ENCODE measurements around the gene HPSE2. TPM values are rescaled to one million over a fixed set of nuclear protein-coding genes. Genes with fewer than 3 reads are reported as not detected.

The HPSE2 gene
- total RNA-seq, 4 donors from 2014 or later: 32.3 to 70.0 (median 43.6) TPM

DNA sequence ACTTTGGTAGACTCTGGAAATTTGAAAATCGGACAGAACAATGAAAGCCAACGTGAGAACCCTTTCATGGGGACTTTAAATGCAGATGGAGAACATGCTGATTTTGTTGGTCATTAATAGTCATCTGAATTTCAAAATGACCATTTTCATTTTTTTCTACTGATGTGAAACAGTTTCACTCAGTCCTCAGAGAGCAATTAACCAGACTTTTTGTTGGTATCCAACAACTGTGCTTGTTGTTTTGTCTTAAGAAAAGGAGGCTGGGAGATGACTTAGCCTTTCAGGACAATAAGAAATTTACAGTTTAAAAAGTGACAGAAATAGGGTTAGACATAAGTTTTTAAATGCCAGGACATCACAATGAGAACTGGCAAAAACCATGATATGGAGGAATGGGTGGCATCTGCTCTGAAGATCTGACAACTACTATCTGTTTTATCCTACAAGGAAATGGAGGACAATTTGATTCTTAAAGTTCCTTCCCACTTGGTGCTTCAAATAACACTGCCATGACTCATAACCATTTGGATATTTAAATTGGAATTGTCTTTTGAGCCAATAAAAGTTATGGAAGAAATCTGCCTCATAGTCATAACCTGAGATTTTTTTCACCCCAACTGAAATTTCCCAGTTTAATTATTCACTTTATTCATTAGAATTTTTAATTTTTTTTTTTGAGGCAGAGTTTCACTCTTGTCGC lies 701.8 kb downstream of the HPSE2 start:
- WGBS: 90% methylated on average over 3 of the region's 3 CpGs

DNA sequence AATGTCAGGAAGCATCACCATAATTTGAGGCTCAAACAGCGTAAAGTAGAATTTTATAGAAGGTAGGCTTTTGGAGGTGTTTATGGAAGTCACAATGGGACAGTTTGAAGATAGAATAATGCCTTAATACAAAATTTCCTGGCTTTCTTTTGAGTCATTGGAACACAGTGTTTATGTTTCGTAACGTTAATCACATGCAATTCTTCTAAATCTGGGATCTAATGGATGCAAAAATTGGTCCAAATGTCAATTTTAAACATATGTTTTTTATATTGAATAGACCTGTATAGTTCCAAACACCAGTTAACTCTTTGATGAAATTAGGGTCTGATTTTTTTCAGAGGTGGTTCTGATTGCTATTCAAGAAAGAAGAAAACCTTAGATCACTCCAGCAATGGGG lies 702.4 kb downstream of the HPSE2 start:
- no peak overlapping the region for H3K4me3 ChIP-seq
- H3K4me1 ChIP-seq: peaks cover 0 to 6% (median 3%) of the 10 kb centered on the region in 4 donors
- intact Hi-C loops (cut with DNase I): no loop called here
- H3K9me3 ChIP-seq: no peaks in the 10 kb centered on the region
- no peak for TF ChIP-seq EP300 (IDR thresholded peaks at IDR 0.05)
- TF ChIP-seq POLR2AphosphoS5 (IDR thresholded peaks at IDR 0.05): no peak
- TF ChIP-seq, protein P1, sequence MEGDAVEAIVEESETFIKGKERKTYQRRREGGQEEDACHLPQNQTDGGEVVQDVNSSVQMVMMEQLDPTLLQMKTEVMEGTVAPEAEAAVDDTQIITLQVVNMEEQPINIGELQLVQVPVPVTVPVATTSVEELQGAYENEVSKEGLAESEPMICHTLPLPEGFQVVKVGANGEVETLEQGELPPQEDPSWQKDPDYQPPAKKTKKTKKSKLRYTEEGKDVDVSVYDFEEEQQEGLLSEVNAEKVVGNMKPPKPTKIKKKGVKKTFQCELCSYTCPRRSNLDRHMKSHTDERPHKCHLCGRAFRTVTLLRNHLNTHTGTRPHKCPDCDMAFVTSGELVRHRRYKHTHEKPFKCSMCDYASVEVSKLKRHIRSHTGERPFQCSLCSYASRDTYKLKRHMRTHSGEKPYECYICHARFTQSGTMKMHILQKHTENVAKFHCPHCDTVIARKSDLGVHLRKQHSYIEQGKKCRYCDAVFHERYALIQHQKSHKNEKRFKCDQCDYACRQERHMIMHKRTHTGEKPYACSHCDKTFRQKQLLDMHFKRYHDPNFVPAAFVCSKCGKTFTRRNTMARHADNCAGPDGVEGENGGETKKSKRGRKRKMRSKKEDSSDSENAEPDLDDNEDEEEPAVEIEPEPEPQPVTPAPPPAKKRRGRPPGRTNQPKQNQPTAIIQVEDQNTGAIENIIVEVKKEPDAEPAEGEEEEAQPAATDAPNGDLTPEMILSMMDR (IDR thresholded peaks at IDR 0.05): no peak
- TF ChIP-seq POLR2A (IDR thresholded peaks at IDR 0.05; ENCODE audit: low read depth): no peak
- no peak overlapping the region for H3K27ac ChIP-seq (replicated peaks in 1 of 4)
- WGBS: 63% methylated on average over 3 of the region's 3 CpGs
- no peaks in the 10 kb centered on the region for H3K36me3 ChIP-seq
- no peaks in the 10 kb centered on the region for H3K27me3 ChIP-seq
- no peak for DNase-seq (ENCODE audit: extremely low spot score)

More for the DNA sequence above, 701.8 kb downstream of the HPSE2 start:
- Histone ChIP-seq H3K27ac (replicated peaks in 1 of 4) (no peak overlapping the region), H3K4me1 (peaks cover 0 to 6% (median 0%) of the 10 kb centered on the region in 4 donors), H3K9me3 (no peaks in the 10 kb centered on the region), H3K27me3 (no peaks in the 10 kb centered on the region), H3K36me3 (no peaks in the 10 kb centered on the region), H3K4me3 (no peak overlapping the region)
- TF ChIP-seq POLR2AphosphoS5 (IDR thresholded peaks at IDR 0.05): no peak
- TF ChIP-seq, protein P1 (IDR thresholded peaks at IDR 0.05): no peak
- TF ChIP-seq EP300 (IDR thresholded peaks at IDR 0.05): no peak
- TF ChIP-seq POLR2A (IDR thresholded peaks at IDR 0.05; ENCODE audit: low read depth): no peak
- DNase-seq (ENCODE audit: extremely low spot score): no peak
- intact Hi-C loops (cut with DNase I): no loop called here

DNA sequence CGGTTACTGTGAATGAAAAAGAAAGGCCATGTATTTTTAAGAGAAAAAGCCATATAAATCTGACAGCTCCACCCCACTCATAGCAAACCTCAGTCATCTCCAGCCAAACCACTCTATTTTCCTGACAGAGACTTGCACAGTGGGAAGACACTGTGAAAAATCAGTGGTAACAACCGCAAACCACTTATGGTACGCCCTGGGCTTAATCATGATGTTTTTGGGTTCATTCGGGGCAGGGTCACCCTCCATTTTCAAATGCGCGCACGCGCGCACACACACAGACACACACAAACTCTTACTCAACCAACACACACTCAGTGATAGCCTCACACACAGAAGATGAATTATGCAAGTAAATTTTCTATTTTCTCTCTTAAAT lies 706.9 kb downstream of the HPSE2 start:
- H3K27me3 ChIP-seq: no peaks in the 10 kb centered on the region
- H3K36me3 ChIP-seq: no peaks in the 10 kb centered on the region
- no peak overlapping the region for H3K27ac ChIP-seq (replicated peaks in 1 of 4)
- WGBS: 94% methylated on average over 9 of the region's 9 CpGs
- TF ChIP-seq POLR2AphosphoS5 (IDR thresholded peaks at IDR 0.05): no peak
- intact Hi-C loops (cut with DNase I): no loop called here
- H3K9me3 ChIP-seq: no peaks in the 10 kb centered on the region
- H3K4me1 ChIP-seq: peaks cover 0 to 17% (median 3%) of the 10 kb centered on the region in 4 donors
- H3K4me3 ChIP-seq: no peak overlapping the region
- peak; percentile 26 for DNase-seq (ENCODE audit: extremely low spot score)

DNA sequence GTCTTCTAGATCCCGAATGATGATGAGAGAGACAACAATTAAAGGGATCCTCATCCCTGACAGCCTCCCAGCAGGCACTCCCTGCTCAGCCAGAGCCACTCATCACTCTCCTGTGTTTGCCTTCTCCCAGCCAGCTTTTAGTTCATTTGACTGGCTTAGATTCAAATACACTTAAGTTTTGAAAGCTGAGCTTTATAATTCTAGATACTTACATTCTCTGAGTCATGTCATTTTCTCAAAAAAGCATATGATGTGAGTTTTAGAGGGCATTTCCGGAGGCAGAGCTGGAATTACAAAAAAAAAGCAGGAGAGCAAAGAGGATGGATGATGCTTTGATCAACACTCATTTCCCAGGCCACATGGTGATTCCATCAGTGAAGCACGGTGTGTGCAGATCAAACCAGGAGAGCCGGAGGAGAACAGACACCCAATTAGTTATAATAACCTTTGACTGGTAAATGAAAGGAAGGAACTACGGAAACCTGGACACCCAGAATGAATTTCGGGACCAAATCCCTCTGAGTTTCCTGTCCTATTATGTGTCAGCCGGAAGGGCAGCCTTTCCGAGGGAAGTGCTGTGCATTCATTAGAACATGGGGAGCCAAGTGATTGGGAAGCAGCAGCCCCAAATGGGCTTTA lies 707.4 kb downstream of the HPSE2 start:
- H3K36me3 ChIP-seq: no peaks in the 10 kb centered on the region
- intact Hi-C loops (cut with DNase I): no loop called here
- no peak overlapping the region for H3K27ac ChIP-seq (replicated peaks in 1 of 4)
- no peak for TF ChIP-seq POLR2A (IDR thresholded peaks at IDR 0.05; ENCODE audit: low read depth)
- TF ChIP-seq POLR2AphosphoS5 (IDR thresholded peaks at IDR 0.05): no peak
- TF ChIP-seq, protein P1 (IDR thresholded peaks at IDR 0.05): no peak
- H3K4me1 ChIP-seq: peaks cover 0 to 19% (median 3%) of the 10 kb centered on the region in 4 donors
- no peak overlapping the region for H3K4me3 ChIP-seq
- DNase-seq (ENCODE audit: extremely low spot score): peak; percentile 17
- WGBS: 53% methylated on average over 8 of the region's 8 CpGs
- no peaks in the 10 kb centered on the region for H3K9me3 ChIP-seq
- H3K27me3 ChIP-seq: no peaks in the 10 kb centered on the region

DNA sequence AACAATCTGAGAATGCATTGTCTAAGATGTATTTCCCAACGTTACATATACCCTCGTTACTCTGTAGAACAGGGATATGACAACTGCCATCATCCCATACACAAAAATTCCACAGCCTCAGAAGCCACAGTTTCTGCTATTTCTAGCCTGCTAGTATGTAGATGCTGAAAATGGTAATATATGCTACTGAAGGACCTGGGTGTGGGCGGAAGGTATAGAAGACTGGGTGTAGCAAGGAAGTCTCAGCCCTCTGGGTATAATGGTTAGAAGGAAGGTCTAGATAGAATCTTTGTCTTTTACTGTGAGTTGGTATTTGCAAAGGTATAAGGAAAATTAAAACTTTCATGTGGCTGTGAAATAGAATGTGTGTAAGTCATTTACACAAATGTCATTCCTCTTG lies 709.7 kb downstream of the HPSE2 start:
- DNase-seq (ENCODE audit: extremely low spot score): no peak
- intact Hi-C loops (cut with DNase I): no loop called here
- TF ChIP-seq EP300 (IDR thresholded peaks at IDR 0.05) (no peak), POLR2A (IDR thresholded peaks at IDR 0.05; ENCODE audit: low read depth) (no peak), POLR2AphosphoS5 (IDR thresholded peaks at IDR 0.05) (no peak)
- TF ChIP-seq, protein P1 (IDR thresholded peaks at IDR 0.05): no peak
- H3K36me3 ChIP-seq: no peaks in the 10 kb centered on the region
- no peak overlapping the region for H3K27ac ChIP-seq (replicated peaks in 1 of 4)
- 94% methylated on average over 3 of the region's 3 CpGs for WGBS
- peaks cover 0 to 19% (median 3%) of the 10 kb centered on the region in 4 donors for H3K4me1 ChIP-seq
- H3K4me3 ChIP-seq: no peak overlapping the region
- H3K9me3 ChIP-seq: no peaks in the 10 kb centered on the region
- H3K27me3 ChIP-seq: no peaks in the 10 kb centered on the region

Data from esophagus muscularis mucosa (tissue), 4 donors.